Body of pancreas (tissue), 4 donors: ENCODE results near the gene TMEM156. TPM values are rescaled to one million over a fixed set of nuclear protein-coding genes. Genes with fewer than 3 reads are reported as not detected.

Source experiments
- ATAC-seq: fragments of 150-250 bp; one replicate; pipeline ENCODE4 v1.9.1; 2016
- DNase-seq, 4 donors: peaks; one replicate each; pipeline ENCODE4 v3.0.0-alpha.2; 2019
- H3K27ac ChIP-seq, 4 donors: fragments of 200-600 bp; sonication (generic); 1 replicate in 3 of 4; 2 replicates in 1 of 4; pipeline versions ENCODE4 v1.5.1 to v1.6.1; 2016 to 2019; ENCODE audit warnings: mild to moderate bottlenecking in 1 of 4, mixed read lengths in 1 of 4, moderate library complexity in 1 of 4
- H3K27me3 ChIP-seq, 2 donors: fragments of 200-600 bp; sonication (generic); one replicate each; pipeline ENCODE4 v1.6.0; 2016; ENCODE audit warnings: mild to moderate bottlenecking in 1 of 2
- H3K36me3 ChIP-seq, 2 donors: fragments of 200-600 bp; sonication (generic); replicated peaks in 1 of 2; 2 replicates each; pipeline ENCODE4 v1.5.1; 2016; ENCODE audit warnings: low read depth in 2 of 2; ENCODE audit not compliant: insufficient read depth in 1 of 2
- H3K4me1 ChIP-seq: fragments of 200-600 bp; sonication (generic); one replicate; pipeline ENCODE4 v1.6.0; 2016
- H3K4me3 ChIP-seq, 2 donors: fragments of 200-600 bp; sonication (generic); 1 replicate in 1 of 2; 2 replicates in 1 of 2; pipeline ENCODE4 v1.5.1; 2016 to 2019
- H3K9me3 ChIP-seq, 3 donors: fragments of 200-600 bp; sonication (generic); 1 replicate in 2 of 3; 2 replicates in 1 of 3; pipeline ENCODE4 v1.5.1; 2016
- CTCF ChIP-seq, 7 experiments: fragments of 450-650 bp in 4 of 7; fragments of 200-600 bp in 3 of 7; sonication (generic) in 3 of 7; IDR thresholded peaks; one replicate each; pipeline ENCODE4 v1.5.1; 2016 to 2019; ENCODE audit warnings: antibody characterized with exemption in 7 of 7
- POLR2A ChIP-seq, 3 donors: fragments of 450-650 bp; IDR thresholded peaks; one replicate each; pipeline ENCODE4 v1.6.1; 2016; ENCODE audit warnings: antibody characterized with exemption in 3 of 3, mild to moderate bottlenecking in 2 of 3
- WGBS, 2 donors: methylation state at CpG; one replicate each; pipeline ENCODE4 v1.1.5; 2017; 5-methylcytosine and 5-hydroxymethylcytosine counted together
- intact Hi-C: fragments of 100-400 bp; cut with DNase I; formaldehyde crosslinking; loops from one replicate; pipeline ENCODE4 v1.15.1; 2023
- total RNA-seq, 2 donors: library from RNA; depleted of rRNA; stranded (reverse); fragments of >200 nt; gene quantifications; one replicate each; pipeline ENCODE4 v1.1.0, GENCODE V29; 2016

TMEM156 gene
- total RNA-seq, 2 donors from 2014 or later = 2.9 TPM; not detected in 1

GRCh38 chr4:38930204-38930603, 102.0 kb downstream of the TMEM156 start:
- H3K36me3 ChIP-seq = peaks cover 0 to 11% of the 10 kb centered on the region in 2 donors
- H3K9me3 ChIP-seq = no peaks in the 10 kb centered on the region
- H3K4me3 ChIP-seq = no peak overlapping the region
- H3K27ac ChIP-seq = no peak overlapping the region
- intact Hi-C loops = no loop called here
- 64 to 82% methylated on average over 1 of the region's 1 CpG for WGBS, 2 donors
- H3K27me3 ChIP-seq = no peaks in the 10 kb centered on the region
- no peaks in the 10 kb centered on the region for H3K4me1 ChIP-seq
- TF ChIP-seq CTCF (IDR thresholded peaks at IDR 0.05) (no peak), POLR2A (IDR thresholded peaks at IDR 0.05) (no peak)
- no peak for DNase-seq
- no peak for ATAC-seq

GRCh38 chr4:38928974-38929373, 103.2 kb downstream of the TMEM156 start:
- Histone ChIP-seq H3K27me3 (no peaks in the 10 kb centered on the region), H3K9me3 (no peaks in the 10 kb centered on the region), H3K4me3 (no peak overlapping the region), H3K4me1 (no peaks in the 10 kb centered on the region), H3K27ac (no peak overlapping the region), H3K36me3 (peaks cover 0 to 11% of the 10 kb centered on the region in 2 donors)
- ATAC-seq (no peak), DNase-seq (no peak)
- WGBS, 2 donors = 85 to 86% methylated on average over 9 of the region's 9 CpGs
- TF ChIP-seq CTCF (IDR thresholded peaks at IDR 0.05) (no peak), POLR2A (IDR thresholded peaks at IDR 0.05) (no peak)
- intact Hi-C loops = no loop called here

DNA sequence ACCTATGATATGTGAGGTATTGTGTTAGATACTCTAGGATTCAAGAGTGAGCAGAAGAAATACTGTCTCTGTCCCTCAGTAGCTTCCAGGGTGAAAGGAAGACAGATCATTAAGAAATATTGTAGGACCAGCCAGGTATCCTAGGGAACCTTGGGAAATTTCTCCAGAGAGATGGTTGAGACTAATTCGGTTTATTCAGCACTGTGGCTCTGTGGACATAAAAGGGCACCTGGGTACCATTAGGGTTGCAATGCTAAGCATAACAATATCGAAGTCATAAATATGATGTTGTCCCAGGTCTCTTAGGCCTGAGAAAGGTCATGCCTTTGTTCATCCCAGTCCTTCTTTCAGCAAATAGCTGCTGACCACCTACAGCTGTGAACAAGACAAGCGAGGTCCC, 103.6 kb downstream of the TMEM156 start:
- Histone ChIP-seq H3K9me3 (no peaks in the 10 kb centered on the region), H3K4me1 (no peaks in the 10 kb centered on the region), H3K27ac (no peak overlapping the region), H3K4me3 (no peak overlapping the region), H3K27me3 (no peaks in the 10 kb centered on the region), H3K36me3 (peaks cover 0 to 11% of the 10 kb centered on the region in 2 donors)
- intact Hi-C loops = no loop called here
- TF ChIP-seq CTCF (IDR thresholded peaks at IDR 0.05) (no peak), POLR2A (IDR thresholded peaks at IDR 0.05) (no peak)
- 85 to 90% methylated on average over 3 of the region's 3 CpGs for WGBS, 2 donors
- no peak for DNase-seq
- ATAC-seq = no peak

DNA sequence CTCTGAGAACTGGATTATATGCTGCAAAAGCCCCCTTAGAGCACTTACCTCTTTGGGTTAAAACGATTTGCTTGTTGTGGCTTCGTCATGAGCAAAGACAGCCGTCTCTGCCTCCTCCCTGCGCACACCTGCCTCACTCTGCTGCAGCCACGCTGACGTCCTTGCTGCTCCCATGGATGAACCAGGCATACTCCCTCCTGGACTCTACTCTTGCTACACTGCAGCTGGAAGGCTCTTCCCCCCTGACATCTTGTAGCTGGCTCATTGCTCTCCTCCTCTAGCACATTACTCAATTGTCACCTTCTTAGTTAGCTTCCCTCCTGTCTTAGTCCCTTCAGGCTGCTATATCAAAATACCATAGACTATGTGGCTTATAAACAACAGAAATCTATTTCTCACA, 105.3 kb downstream of the TMEM156 start:
- no peaks in the 10 kb centered on the region for H3K27me3 ChIP-seq
- 80 to 85% methylated on average over 6 of the region's 6 CpGs for WGBS, 2 donors
- intact Hi-C loops = no loop called here
- no peaks in the 10 kb centered on the region for H3K4me1 ChIP-seq
- DNase-seq (no peak), ATAC-seq (no peak)
- H3K27ac ChIP-seq = no peak overlapping the region
- H3K36me3 ChIP-seq = peaks cover 0 to 3% of the 10 kb centered on the region in 2 donors
- no peaks in the 10 kb centered on the region for H3K9me3 ChIP-seq
- TF ChIP-seq CTCF (IDR thresholded peaks at IDR 0.05) (no peak), POLR2A (IDR thresholded peaks at IDR 0.05) (no peak)
- no peak overlapping the region for H3K4me3 ChIP-seq
